ENCODE measurements around the gene GOLGB1.

The GOLGB1 gene

GRCh38 chr3:121629601-121630000 lies 119.9 kb downstream of the GOLGB1 start:
- DNase-seq (ENCODE audit: low spot score): no peak

GRCh38 chr3:121627622-121628021 lies 121.9 kb downstream of the GOLGB1 start:
- DNase-seq (ENCODE audit: low spot score): no peak

DNA sequence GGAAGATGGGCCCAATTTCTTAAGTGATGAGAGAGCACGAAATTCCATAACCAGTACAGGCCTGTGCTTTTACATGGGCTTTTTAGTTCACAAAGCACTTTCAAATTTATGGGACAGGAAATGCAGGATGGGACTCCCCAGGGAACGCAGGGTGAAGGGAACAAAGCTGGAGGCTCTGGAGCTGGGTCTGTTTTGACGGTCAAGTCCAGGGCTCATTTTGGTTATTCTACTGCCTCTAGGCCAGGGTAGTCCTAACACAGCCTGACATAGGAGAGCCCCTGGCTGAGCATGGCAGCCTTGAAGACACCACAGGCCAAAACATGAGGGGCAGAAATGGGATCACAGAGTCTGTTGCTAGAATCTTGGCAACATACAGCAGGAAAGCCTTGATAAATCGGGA lies 122.3 kb downstream of the GOLGB1 start:
- DNase-seq (ENCODE audit: low spot score): no peak

DNA sequence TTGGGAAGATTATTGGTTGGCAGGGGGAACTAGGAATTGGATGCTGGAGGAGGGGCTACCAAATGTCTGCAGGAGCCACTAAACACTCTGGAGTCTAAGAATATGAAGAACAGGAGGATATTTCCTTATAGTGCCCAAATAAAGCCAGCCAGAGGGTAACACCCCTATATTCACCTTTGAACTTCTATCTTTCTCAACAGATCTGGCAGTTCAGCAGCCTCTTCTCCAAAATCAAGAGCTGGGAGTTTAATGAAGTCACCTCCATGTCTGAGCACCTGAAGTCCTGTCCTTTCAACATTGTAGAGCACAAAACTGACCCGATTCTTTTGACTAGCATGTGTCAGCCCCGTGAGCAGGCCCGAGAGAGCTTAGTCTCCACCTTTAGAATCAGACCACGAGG lies 123.0 kb downstream of the GOLGB1 start:
- no peak for DNase-seq (ENCODE audit: low spot score)

- no peak for DNase-seq (ENCODE audit: low spot score)
Measured at GRCh38 chr3:121624147-121624899, 125.2 kb downstream of the GOLGB1 start.

- DNase-seq (ENCODE audit: low spot score): no peak
Measured at GRCh38 chr3:121621491-121621890, 128.1 kb downstream of the GOLGB1 start.

DNA sequence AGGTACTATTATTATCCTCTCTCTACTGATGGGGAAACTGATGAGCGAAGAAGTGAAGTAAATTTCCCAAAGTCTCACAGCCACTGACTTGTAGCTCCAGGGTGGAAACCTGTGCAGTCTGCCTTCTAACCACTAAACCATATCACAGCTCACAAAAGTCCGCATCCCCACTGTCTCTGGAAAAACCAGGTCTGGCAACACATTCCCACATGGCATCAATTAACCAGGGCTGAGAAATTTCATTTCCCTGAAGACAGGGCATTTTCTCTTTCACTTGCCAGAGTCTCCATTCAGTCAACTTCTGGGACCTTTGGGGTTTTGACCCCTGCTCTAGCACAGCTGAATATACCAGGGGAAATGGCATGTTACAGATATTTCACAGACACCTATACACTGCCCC lies 129.8 kb downstream of the GOLGB1 start:
- DNase-seq (ENCODE audit: low spot score): no peak
